Vagina (tissue), 2 donors: ENCODE data around the gene DCTD. TPM values are rescaled to one million over a fixed set of nuclear protein-coding genes. Genes with fewer than 3 reads are reported as not detected.

ENCODE experiments used
- DNase-seq, 2 donors: peaks; one replicate each; pipeline ENCODE4 v3.0.0-alpha.2; 2017; ENCODE audit errors: extremely low spot score in 2 of 2
- H3K27ac ChIP-seq: fragments of 200-600 bp; sonication (generic); one replicate; pipeline ENCODE4 v1.5.1; 2019
- H3K27me3 ChIP-seq: fragments of 200-600 bp; sonication (generic); one replicate; pipeline ENCODE4 v1.5.1; 2019
- H3K36me3 ChIP-seq, 2 donors: fragments of 200-600 bp; sonication (generic); one replicate each; pipeline ENCODE4 v1.5.1; 2017 to 2019
- H3K4me1 ChIP-seq: fragments of 200-600 bp; sonication (generic); one replicate; pipeline ENCODE4 v1.5.1; 2019
- H3K4me3 ChIP-seq, 2 donors: fragments of 200-600 bp; sonication (generic); 1 replicate in 1 of 2; 2 replicates in 1 of 2; pipeline ENCODE4 v1.5.1; 2016 to 2019
- H3K9me3 ChIP-seq: fragments of 200-600 bp; sonication (generic); one replicate; pipeline ENCODE4 v1.5.1; 2019
- POLR2A ChIP-seq, 2 donors: fragments of 450-650 bp; IDR thresholded peaks; one replicate each; pipeline ENCODE4 v1.6.1; 2017; ENCODE audit warnings: antibody characterized with exemption in 2 of 2, mild to moderate bottlenecking in 2 of 2, moderate library complexity in 2 of 2
- POLR2AphosphoS5 ChIP-seq, 2 donors: sonication (generic); formaldehyde crosslinking; IDR thresholded peaks; one replicate each; pipeline ENCODE4 v1.9.0; 2017; ENCODE audit warnings: antibody characterized with exemption in 2 of 2, mild to moderate bottlenecking in 2 of 2, low read depth in 1 of 2; ENCODE audit not compliant: insufficient read depth in 1 of 2
- intact Hi-C: fragments of 100-400 bp; cut with DNase I; formaldehyde crosslinking; loops from one replicate; pipeline ENCODE4 v1.15.1; 2023
- total RNA-seq: library from RNA; depleted of rRNA; stranded (reverse); fragments of >200 nt; gene quantifications from one replicate; pipeline ENCODE4 v1.2.3, GENCODE V29; 2016
- TF ChIP-seq, protein P1 (sequence below), 3 experiments: fragments of 450-650 bp in 2 of 3; fragments of 200-600 bp in 1 of 3; sonication (generic) in 1 of 3; IDR thresholded peaks; one replicate each; pipeline ENCODE4 v1.5.1; 2017 to 2019; ENCODE audit warnings: antibody characterized with exemption in 3 of 3, mild to moderate bottlenecking in 2 of 3, moderate library complexity in 2 of 3

The DCTD gene
- total RNA-seq, 1 donor from 2014 or later, result 40.0 TPM

DNA sequence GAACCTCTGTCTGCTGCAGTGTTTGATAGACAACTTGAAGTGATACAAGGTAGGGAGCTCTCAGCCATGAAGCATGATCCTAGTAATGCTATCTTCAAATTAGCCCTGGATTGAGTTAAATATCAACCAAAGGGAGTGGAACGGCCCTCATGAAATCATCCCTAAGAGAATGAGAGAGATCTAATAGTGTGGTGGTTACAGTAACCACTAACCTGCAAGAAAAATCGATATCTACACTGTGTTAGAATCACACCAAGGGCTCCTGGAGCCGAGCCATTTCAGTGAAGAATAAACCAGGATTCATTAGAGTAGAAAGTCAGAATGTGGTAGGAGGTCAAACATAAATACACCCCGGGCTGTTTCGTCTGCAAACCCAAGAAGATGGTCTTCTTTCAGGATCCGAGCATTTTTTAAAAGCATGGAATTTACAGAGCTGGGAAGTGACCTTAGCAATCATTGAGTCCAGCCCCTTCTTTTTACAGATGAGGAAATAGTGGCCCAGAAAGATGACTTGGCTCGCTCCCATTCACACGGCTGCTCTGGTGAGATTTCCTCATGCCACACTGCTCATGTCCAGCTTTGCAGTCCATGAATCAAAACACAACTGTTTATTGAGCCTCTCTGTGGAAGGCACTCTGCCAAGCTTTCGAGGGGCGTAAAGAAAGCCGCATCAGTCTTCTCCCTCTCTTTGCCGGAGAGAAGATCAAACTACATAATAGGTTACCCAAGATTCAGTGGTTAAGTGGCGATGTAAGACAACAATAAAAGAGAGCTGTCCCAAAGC lies 5.5 kb upstream of the DCTD start:
- H3K4me1 ChIP-seq, result peaks cover 9% of the 10 kb centered on the region
- no peaks in the 10 kb centered on the region for H3K36me3 ChIP-seq
- no peak overlapping the region for H3K27ac ChIP-seq
- no peak for DNase-seq
- no peaks in the 10 kb centered on the region for H3K27me3 ChIP-seq
- no peaks in the 10 kb centered on the region for H3K9me3 ChIP-seq
- intact Hi-C loops, result no loop called here
- H3K4me3 ChIP-seq, result no peak overlapping the region
- TF ChIP-seq POLR2A (IDR thresholded peaks at IDR 0.05) (no peak), POLR2AphosphoS5 (IDR thresholded peaks at IDR 0.05; ENCODE audit: insufficient read depth in 1 of 2, low read depth in 1 of 2) (no peak)
- TF ChIP-seq, protein P1, sequence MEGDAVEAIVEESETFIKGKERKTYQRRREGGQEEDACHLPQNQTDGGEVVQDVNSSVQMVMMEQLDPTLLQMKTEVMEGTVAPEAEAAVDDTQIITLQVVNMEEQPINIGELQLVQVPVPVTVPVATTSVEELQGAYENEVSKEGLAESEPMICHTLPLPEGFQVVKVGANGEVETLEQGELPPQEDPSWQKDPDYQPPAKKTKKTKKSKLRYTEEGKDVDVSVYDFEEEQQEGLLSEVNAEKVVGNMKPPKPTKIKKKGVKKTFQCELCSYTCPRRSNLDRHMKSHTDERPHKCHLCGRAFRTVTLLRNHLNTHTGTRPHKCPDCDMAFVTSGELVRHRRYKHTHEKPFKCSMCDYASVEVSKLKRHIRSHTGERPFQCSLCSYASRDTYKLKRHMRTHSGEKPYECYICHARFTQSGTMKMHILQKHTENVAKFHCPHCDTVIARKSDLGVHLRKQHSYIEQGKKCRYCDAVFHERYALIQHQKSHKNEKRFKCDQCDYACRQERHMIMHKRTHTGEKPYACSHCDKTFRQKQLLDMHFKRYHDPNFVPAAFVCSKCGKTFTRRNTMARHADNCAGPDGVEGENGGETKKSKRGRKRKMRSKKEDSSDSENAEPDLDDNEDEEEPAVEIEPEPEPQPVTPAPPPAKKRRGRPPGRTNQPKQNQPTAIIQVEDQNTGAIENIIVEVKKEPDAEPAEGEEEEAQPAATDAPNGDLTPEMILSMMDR (IDR thresholded peaks at IDR 0.05), result no peak

- intact Hi-C loops, result no loop called here
- Histone ChIP-seq H3K36me3 (no peaks in the 10 kb centered on the region), H3K27me3 (no peaks in the 10 kb centered on the region), H3K4me3 (no peak overlapping the region), H3K4me1 (peaks cover 9% of the 10 kb centered on the region), H3K27ac (no peak overlapping the region), H3K9me3 (no peaks in the 10 kb centered on the region)
- TF ChIP-seq, protein P1 (IDR thresholded peaks at IDR 0.05), result no peak
- TF ChIP-seq POLR2AphosphoS5 (IDR thresholded peaks at IDR 0.05; ENCODE audit: insufficient read depth in 1 of 2, low read depth in 1 of 2), result no peak
- TF ChIP-seq POLR2A (IDR thresholded peaks at IDR 0.05), result no peak
- no peak for DNase-seq
Observed at GRCh38 chr4:182921608-182922007, 4.4 kb upstream of the DCTD start.

DNA sequence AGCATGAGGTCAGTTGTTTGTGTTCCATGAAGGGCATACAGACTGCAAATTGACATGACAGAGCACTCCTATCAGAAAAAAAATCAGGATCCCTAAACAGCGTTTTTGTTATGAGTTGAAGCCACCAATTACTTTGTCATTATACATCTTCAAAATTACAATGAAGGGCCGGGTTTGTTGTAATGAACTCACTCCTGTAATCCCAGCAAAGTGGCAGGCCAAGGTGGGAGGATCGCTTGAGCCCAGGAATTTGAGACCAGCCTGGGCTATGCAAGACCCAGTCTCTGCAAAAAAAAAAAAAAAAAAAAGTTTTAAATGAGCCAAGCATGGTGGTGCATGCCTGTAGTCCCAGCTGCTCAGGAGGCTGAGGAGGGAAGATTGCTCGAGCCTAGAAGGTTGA lies 3.5 kb upstream of the DCTD start:
- H3K27ac ChIP-seq, result no peak overlapping the region
- H3K27me3 ChIP-seq, result no peaks in the 10 kb centered on the region
- TF ChIP-seq, protein P1 (IDR thresholded peaks at IDR 0.05), result no peak
- no peak for TF ChIP-seq POLR2AphosphoS5 (IDR thresholded peaks at IDR 0.05; ENCODE audit: insufficient read depth in 1 of 2, low read depth in 1 of 2)
- no peak for TF ChIP-seq POLR2A (IDR thresholded peaks at IDR 0.05)
- intact Hi-C loops, result no loop called here
- H3K4me3 ChIP-seq, result no peak overlapping the region
- no peaks in the 10 kb centered on the region for H3K36me3 ChIP-seq
- DNase-seq, result no peak
- no peaks in the 10 kb centered on the region for H3K9me3 ChIP-seq
- peaks cover 15% of the 10 kb centered on the region for H3K4me1 ChIP-seq

- Histone ChIP-seq H3K36me3 (peaks cover 0 to 13% of the 10 kb centered on the region in 2 donors), H3K4me1 (peaks cover 15% of the 10 kb centered on the region), H3K27me3 (no peaks in the 10 kb centered on the region), H3K27ac (no peak overlapping the region), H3K9me3 (no peaks in the 10 kb centered on the region), H3K4me3 (no peak overlapping the region)
- DNase-seq, result no peak
- intact Hi-C loops, result loop anchor here (10.0 kb wide), 1 partner anchor 586 kb away; the partner anchor contains the start of gene ING2
- TF ChIP-seq, protein P1 (IDR thresholded peaks at IDR 0.05), result no peak
- no peak for TF ChIP-seq POLR2A (IDR thresholded peaks at IDR 0.05)
- no peak for TF ChIP-seq POLR2AphosphoS5 (IDR thresholded peaks at IDR 0.05; ENCODE audit: insufficient read depth in 1 of 2, low read depth in 1 of 2)
Observed at GRCh38 chr4:182918791-182919302, 1.7 kb upstream of the DCTD start.
